NOMO-1 treated with dmso at 0.1 percent for 144 hours (cell line): ENCODE results near the gene RPL3.
A peak's percentile ranks its signal among the peaks of the same experiment; 100 is the strongest.

Experiments
- DNase-seq: peaks from one replicate; lab custom pipeline; 2025; ENCODE audit not compliant: unreplicated experiment; lab: John Stamatoyannopoulos, UW

RPL3 gene

DNA sequence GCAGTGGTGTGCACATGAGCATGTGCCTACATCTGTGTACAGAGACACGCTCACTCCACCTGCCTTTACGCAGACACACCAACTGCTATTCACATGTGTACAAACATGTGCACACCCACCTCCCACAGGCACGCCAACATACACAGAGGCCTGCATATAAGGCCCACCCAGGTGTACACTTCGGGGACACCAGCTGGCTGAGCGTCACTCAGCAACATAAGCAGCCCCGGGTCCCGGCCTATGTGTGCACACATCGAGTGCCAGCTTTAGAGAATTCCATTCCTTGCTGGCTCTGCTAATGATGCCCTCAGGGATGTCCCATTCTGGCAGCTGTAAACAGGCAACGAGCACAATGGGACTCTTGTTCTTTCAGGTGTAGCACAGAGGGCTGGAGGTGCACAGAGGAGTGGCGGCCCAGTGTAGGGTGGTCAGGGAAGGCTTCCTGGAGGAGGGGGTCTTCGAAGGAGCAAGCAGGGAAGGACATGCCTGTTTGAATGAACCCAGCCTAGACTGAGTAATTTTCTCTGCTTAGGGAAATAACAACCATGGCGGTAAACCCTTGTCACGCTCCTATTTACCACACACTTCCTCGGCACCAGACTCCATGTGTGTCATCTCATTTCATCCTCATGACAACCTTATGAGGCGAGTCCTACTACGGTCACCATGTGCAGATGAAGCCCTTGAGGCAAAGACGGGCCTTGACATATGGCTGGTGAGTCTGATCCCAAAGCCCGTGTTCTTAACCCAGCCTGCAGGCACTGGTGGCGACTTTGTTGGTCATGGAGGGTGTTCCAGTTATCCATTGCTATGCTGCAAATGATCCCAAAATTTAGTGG, 35.1 kb downstream of the RPL3 start:
- no peak for DNase-seq

- no peak for DNase-seq
Measured at GRCh38 chr22:39283322-39284141, 35.9 kb downstream of the RPL3 start.

- no peak for DNase-seq
Measured at GRCh38 chr22:39282645-39283321, 36.6 kb downstream of the RPL3 start.

- DNase-seq: no peak
Measured at GRCh38 chr22:39281126-39281525, 38.3 kb downstream of the RPL3 start.

GRCh38 chr22:39280250-39280649, 39.2 kb downstream of the RPL3 start:
- no peak for DNase-seq

GRCh38 chr22:39279170-39279850, 40.1 kb downstream of the RPL3 start:
- no peak for DNase-seq

DNA sequence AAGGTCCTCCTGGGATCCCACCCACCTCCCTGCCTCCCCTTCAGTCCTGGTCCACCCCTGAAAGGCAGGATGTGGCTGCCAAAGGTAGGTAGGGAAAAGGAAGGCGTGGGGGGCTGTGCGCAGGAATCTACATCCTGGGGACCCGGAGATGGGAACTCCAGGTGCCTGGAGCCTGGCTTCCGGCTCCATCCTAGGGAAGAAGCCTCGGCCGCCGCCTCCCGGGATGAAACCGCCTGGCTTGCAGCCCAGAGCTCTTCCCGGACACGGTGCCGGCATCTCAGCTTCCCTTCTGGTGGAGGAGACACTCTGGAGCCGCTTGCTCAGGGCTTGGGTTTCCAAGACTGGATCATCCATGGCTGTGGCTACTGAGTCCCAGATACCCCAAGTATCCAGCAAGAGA, 41.4 kb downstream of the RPL3 start:
- DNase-seq: no peak

- DNase-seq: peak; percentile 12
Measured at GRCh38 chr22:39277142-39277607, 42.2 kb downstream of the RPL3 start.

DNA sequence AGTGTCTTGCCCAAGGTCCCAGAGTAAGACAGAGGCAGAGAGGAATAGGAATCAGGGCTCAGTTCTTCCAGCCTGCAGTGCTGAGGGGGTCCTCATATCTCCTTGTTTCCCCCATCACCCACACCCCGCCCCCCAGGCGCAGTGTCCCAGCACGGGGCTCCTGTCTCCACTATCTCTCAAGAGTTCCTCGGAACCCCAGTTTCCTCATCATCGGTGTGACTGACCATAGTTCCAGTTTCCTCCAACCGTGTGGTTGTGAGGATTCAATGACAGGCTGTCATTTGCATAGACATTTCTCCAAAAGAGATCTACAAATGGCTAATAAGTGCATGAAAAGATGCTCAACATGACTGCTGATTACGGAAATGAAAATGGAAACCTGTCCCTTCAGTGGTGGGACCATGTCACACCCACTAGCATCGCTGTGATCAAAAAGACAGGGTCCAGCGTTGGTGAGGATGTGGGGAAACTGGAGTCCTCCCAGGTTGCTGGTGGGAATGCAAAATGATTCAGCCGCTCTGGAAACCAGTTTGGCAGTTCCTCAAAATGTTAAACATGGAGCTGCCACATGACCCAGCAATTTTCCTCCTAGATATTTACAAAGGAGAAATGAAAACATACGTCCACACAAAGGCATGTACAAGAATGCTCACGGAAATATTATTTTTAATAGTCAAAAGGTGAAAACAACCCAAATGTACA, 42.8 kb downstream of the RPL3 start:
- DNase-seq: no peak

DNA sequence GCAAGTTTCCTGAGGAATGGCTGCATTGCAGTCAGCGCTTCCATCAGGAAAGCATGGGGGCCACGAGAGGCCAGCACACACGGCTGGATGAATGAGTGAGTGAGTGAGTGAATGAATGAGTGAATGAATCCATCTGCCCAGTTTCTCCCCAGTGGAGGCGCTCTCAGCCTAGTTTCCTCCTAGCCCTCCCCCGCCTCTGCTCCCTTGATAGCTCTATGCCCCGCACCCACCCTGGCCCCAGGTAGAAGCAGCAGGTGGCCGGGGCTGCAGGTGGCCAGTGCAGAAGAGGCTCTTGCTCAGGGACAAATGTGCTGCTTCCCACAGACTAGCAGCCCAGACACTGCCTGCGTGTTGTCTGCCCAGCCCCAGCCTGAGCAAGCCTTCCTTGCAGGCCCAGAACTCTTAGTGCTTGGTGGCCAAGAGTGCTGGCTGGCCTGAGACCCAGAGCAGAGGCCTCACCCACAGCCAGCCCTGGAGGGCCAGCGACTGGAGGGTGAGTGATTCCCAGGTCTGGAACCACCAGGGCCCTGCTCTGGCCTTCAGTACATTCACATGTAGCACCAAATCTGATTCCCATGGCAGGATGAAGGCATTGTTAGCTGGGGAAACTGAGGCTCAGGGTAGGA, 43.5 kb downstream of the RPL3 start:
- no peak for DNase-seq

- DNase-seq: no peak
Measured at GRCh38 chr22:39273950-39274887, 45.2 kb downstream of the RPL3 start.

GRCh38 chr22:39270792-39271191, 48.6 kb downstream of the RPL3 start:
- no peak for DNase-seq

DNA sequence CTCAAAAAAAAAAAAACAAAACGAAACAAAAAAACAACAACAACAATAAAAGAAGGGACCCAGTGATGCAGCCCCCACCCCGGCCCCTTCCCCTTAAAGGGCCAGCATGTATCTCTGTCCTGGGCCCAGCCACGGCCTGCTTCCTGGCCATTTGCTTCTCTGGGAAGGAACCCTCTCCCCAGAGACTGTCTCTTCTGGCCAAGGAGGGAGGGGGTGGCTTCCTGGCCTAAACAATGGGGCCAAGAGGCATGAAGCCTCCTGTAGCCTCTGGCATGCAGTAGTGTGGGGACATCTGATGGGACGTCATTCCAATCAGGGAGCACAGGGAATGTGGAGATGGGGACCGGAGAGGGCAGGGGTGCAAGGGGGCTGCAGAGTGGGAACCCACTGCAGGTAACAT, 49.1 kb downstream of the RPL3 start:
- DNase-seq: no peak

- DNase-seq: no peak
Measured at GRCh38 chr22:39269095-39269790, 50.2 kb downstream of the RPL3 start.

DNA sequence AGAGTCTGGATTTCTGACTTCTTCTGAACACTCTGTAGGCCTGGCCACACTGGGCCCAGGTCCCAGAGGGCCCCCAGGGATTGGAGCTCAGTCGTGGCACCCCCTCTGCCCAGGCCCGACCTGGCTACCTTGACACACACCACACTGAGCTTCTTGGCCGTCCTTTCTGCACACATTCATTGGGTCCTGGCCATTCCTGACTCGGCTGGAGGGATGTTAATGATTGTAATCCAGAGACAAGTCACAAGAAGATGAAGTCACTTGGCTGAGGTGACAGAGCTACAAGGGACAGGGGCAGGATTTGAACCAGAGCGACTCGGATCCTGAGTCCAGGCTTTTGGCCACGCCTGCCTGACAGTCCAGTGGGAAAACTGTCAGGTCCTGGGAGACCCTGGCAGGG, 50.8 kb downstream of the RPL3 start:
- no peak for DNase-seq

DNA sequence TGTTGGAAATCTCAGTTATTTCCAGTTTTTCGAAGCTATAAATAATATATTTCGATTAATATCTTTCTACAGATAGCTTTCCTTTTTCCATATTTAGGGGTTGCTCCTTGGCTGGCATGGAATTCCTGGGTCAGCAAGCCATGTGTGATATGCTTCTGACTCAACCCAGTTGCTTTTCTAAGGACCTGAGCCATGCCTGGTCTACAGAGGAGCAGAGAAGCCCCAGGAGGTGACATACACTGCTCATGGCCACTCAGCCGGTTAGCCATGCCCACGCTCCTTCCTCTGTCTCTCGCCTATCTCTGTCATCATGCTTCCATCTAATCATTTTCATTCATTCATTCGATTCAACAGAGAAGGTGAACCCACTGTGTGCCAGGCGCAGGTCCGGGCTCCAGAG, 51.4 kb downstream of the RPL3 start:
- DNase-seq: no peak

DNA sequence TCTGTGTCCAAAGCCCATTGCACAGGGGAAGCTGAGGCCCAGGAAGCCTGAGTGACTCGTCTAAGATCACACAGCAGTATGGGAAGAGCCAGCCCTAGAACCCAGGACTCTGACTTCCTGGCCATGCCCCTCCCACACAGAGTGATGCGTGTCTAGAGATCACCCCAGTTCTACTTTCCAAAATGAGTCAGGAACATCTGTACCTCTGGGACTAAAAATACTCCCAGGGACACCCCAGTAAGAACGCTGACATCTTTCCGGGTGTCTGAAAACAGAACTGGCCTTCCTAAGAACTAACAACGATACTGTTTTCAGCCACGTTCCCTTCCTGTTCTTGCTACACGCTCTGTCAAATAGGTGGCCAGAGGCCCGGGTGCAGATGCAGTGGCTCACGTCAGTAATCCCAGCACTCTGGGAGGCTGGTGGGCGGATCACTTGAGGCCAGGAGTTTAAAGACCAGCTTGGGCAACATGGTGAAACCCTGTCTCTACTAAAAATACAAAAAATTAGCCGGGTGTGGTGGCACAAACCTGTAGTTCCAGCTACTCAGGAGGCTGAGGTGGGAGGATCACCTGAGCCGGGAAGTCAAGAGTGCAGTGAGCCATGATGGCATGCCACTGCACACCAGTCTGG, 52.9 kb downstream of the RPL3 start:
- peak; percentile 63 for DNase-seq
